KOPT-K1 (cell line): ENCODE results near the gene NOX1.

Source experiments
- H3K27ac ChIP-seq: fragments of 200-600 bp; sonication (generic); 2 replicates; pipeline ENCODE4 v1.5.1; 2016; ENCODE audit warnings: antibody characterized with exemption, mild to moderate bottlenecking, low read depth, low read length; ENCODE audit not compliant: poor library complexity, severe bottlenecking
- H3K36me3 ChIP-seq: fragments of 200-600 bp; sonication (generic); 2 replicates; pipeline ENCODE4 v1.5.1; 2017; ENCODE audit warnings: antibody characterized with exemption, mild to moderate bottlenecking, low read length, moderate library complexity; ENCODE audit not compliant: insufficient read depth
- H3K9me3 ChIP-seq: fragments of 200-600 bp; sonication (generic); 2 replicates; pipeline ENCODE4 v1.5.1; 2017; ENCODE audit warnings: antibody characterized with exemption, low read length, mild to moderate bottlenecking; ENCODE audit not compliant: insufficient read depth, poor library complexity, severe bottlenecking

The NOX1 gene

DNA sequence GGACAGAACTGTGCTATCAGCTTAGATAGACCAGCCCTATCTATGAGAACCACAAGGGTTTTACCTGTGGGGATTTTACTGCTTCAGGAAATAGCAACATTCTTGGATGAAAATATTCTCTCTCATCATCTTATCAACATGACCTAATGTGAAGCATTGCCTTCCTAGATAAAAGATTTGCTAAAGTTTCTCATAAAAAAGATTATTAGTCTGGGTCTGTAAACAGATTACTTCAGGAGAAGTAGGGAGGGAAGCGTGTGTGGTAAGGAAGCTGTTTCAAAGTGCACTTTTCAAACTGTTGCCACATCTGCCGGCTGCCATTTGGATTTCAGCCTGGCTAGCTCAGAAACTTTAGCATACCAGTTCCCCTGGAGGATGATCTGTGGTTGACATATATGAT, at the start of gene NOX1:
Gene NOX1 (minus strand): TSS at position 35 of the 400 bp plus-strand sequence. CDS start 220 bp downstream, outside the sequence.
- no peaks in the 10 kb centered on the region for H3K9me3 ChIP-seq
- no peak within 1 kb of the TSS for H3K27ac ChIP-seq
- H3K36me3 ChIP-seq = no peaks in the 10 kb centered on the region

DNA sequence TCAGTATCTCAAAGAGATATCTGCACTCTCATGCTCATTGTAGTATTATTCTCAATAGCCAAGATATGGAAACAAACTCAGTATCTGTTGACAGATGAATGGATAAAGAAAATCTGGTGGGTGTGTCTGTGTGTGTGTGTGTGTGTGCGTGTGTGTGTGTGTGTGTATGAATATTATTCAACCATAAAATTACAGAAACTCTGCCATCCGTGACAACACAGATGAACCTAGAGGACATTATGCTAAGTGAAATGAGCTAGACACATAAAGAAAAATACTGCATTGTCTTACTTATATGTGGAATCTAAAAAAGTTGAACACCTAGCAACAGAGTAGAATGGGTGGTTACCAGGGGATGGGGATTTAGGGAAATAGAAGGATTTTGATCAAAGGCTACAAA, 41.4 kb upstream of the NOX1 start:
- Histone ChIP-seq H3K27ac (no peak overlapping the region), H3K9me3 (no peaks in the 10 kb centered on the region), H3K36me3 (no peaks in the 10 kb centered on the region)

DNA sequence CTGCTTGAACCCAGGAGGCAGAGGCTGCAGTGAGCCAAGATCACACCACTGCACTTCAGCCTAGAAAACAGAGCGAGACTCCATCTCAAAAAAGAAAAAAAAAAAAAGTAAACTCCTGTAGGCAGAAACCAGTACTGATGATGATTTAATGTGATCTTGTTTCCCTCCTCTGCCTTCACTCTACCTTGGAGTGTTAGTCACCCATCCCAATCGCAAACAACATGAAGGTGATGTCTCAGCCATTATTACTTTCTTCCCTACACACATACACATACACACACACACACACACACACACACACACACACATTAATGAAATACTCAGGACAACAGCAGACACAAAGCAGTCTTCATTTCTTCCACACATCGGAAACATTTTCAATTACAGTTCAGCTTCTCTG, 39.0 kb upstream of the NOX1 start:
- Histone ChIP-seq H3K36me3 (no peaks in the 10 kb centered on the region), H3K27ac (no peak overlapping the region), H3K9me3 (no peaks in the 10 kb centered on the region)

DNA sequence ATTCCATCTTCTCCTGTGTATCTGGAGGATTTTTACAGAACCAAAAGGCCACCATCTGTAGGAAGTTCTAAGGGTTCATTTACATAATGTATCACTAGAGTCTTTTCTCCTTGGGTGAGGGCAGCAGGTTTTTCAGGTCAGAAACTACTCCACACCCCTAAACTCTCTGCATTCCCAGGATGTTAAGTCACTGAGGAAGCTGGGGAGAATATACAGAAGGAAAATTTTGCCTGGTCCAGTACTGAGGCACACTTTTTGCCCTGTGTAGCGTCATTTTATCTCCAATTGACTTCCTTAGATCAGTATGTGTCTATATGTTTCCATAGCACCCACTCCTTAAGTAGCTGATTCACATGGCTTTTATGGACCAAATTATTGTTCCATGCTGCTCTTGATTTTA, 37.6 kb upstream of the NOX1 start:
- Histone ChIP-seq H3K36me3 (no peaks in the 10 kb centered on the region), H3K27ac (no peak overlapping the region), H3K9me3 (no peaks in the 10 kb centered on the region)

DNA sequence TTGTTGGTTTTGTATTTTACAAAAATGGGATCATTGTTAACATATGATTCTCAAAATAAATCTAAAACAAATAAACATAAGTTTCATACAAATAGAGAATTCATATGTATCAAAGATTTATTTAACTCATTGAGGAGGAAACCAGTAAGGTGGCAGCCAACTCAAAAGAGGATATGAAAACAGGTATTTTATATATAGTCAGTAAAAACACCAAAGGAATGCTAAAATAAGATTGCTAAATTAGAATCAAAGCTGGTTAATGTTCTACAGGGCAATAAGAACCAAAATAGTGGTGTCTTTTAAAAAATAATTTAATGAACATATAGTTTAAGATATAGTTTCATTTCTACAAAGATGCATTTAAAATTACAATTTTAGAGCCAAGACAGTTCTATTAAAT, 31.5 kb upstream of the NOX1 start:
- H3K27ac ChIP-seq = no peak overlapping the region
- no peaks in the 10 kb centered on the region for H3K9me3 ChIP-seq
- no peaks in the 10 kb centered on the region for H3K36me3 ChIP-seq

DNA sequence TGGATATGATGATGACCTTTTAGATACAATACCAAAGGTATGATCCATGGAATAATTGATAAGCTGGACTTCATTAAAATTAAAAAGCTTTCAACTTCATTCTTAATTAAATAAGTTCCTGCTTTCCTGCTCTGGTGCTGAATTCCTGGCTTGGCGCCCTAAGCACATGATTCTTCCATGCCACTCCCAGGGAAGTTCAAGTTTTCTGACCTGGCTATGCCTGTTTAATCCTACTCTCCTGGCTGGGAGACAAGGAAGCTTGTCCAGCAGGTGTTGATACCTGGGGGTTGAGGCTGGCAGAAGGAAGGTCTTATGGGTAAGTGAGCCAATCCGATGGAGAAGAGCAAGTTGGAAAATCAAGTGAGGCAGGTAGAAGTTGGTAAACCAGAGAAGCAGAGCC, 30.3 kb upstream of the NOX1 start:
- Histone ChIP-seq H3K27ac (no peak overlapping the region), H3K36me3 (no peaks in the 10 kb centered on the region), H3K9me3 (no peaks in the 10 kb centered on the region)

DNA sequence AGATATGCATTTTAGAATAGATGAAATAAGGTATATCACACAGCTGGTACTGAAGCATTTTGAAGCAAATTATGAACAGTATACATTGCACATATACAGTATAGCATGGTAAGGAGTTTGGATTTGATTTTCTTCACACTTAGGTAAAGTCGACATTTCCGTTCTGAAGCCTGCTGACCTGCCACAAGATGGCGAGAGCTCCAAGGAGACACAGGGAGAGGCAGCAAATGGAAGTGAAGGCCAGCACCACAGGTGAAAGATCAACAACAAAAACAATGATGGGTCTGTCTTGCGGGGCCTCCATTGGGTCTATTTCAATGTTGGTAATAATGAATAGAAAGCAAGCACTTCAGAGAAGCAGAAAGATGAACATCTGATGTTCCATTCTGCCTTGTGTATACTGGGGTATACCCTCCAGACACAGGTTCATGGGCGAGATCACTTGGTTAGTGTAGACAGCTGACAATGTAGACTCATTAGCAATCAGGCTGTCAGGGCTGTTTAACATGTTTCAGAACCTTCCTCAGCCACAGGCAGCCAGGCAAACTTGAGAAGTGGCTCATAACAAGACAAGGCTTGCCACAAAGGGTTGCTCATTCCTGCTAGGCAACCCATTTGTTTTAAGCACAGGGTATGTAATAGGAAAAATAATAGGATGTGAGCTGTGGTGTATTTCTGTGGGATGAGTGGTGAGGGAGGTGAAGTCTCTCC, 21.4 kb upstream of the NOX1 start:
- Histone ChIP-seq H3K9me3 (no peaks in the 10 kb centered on the region), H3K36me3 (no peaks in the 10 kb centered on the region), H3K27ac (no peak overlapping the region)

DNA sequence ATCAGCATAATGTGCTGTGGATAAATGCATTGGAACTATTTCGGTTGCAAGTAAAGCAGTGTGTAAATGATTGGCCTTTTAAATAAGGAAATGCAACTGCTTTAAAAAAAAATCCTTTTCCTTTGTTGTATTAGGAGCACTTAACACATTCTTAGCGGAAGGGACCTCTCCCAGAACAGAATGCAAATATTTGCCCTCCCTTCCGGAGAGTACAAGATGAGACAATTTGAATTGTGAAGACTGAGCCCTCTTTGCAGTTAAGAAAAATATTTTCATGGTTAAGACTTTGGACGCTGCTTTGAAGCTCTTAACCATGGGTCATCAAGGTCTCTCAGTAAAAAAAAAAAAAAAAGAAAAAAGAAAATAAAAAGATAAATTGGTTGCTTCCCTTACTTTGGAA, 9.5 kb upstream of the NOX1 start:
- no peaks in the 10 kb centered on the region for H3K36me3 ChIP-seq
- H3K9me3 ChIP-seq = no peaks in the 10 kb centered on the region
- H3K27ac ChIP-seq = no peak overlapping the region

DNA sequence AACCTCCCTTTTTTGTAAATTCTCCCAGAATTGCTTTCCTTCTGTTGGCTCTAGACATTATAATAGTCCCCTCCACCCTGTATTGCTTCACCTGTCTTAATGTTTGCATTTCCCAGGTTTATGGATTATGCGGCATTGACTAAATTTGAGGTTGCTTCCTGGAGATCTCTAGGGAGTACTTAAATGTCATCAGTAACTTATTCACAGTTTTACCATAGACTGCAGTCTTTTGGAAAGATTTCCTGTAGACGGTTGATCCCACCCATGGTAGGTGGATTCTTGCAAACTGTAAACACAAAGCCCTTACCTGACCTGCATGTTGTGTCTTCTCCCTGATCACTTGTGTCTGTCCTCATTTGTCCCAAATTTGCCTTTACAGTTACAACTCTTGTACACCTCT, 6.2 kb upstream of the NOX1 start:
- Histone ChIP-seq H3K36me3 (no peaks in the 10 kb centered on the region), H3K27ac (no peak overlapping the region), H3K9me3 (no peaks in the 10 kb centered on the region)

DNA sequence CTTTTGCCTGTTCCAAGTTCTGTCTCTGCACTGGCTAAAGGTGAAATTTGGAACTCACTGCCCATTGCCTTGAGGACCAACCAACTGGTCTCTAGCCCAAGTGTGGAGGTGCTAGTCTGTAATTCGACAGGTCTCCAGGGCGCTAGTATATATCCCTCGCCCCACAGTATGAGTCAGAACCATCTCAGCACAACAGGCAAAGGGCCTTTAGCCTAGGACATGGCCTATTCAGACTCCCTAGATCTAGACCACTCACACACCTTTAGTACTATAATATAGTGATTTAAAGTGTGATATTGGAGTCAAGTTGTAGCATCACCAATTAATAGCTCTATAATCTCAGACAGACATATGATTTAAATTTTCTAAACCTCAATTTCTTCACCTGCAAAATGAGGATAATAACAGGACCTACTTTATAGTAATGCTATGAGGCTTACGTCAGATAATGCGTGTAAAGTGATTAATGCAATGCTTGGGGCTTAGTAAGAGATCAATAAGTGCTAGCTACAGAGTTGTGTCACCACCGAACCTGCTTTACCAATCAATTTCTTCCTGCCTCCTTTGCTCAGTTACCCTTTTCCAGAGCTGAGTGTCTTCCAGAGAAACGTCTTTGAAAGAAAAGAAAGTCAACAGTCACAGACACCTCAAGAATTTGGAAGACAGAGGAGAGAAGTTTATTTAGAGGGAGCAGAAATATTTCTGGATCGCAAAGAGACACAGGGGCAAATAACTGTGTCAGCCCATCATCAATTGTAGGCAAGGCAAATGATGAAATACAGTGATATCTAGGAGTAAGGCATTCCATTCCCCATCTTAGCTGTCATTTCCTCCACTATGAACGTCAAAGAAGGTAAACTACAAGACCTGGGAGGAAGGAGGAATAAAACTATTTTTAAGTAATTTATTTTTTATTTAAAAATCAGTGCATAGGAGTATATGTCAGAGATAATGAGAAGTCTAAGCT, 2.3 kb downstream of the NOX1 start:
- Histone ChIP-seq H3K27ac (no peak overlapping the region), H3K9me3 (no peaks in the 10 kb centered on the region), H3K36me3 (no peaks in the 10 kb centered on the region)

DNA sequence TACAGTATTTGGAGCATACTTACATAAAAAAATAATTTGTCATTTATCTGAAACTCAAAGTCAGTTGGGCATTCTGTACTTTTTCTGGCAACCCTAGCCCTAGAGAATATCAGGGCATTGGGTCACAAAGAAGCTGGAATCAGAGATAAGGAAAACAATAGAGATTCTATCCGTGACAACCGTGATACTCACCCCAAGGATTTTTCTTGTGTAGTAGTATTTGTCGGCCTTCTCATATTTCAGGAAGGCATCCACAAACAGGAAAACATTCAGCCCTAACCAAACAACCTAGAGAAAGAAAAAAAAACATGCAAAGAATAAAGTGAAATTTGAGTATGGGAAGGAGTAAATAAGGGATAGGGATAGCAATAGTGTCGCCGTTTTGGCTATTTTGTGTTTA, 3.6 kb downstream of the NOX1 start:
- Histone ChIP-seq H3K9me3 (no peaks in the 10 kb centered on the region), H3K36me3 (no peaks in the 10 kb centered on the region), H3K27ac (no peak overlapping the region)

DNA sequence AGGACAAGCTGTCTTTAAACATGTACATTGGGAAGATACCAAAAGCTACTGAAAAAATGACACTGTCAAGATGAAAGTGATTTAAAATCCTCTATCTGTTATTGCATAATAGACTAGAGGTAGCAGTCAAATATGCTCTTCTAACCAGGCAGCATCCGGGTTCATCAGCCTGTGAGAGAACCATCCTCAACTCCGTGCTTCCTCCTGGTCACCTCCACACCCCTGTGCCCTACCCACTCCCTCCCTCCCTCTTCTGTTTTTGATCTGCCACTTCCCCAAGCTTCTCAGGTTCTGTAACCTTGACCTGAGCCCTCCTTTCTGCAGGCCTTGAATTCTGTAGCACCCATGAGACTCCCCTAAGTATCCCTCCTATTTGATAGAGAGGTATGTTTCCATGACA, 5.9 kb downstream of the NOX1 start:
- no peaks in the 10 kb centered on the region for H3K36me3 ChIP-seq
- H3K9me3 ChIP-seq = no peaks in the 10 kb centered on the region
- no peak overlapping the region for H3K27ac ChIP-seq

DNA sequence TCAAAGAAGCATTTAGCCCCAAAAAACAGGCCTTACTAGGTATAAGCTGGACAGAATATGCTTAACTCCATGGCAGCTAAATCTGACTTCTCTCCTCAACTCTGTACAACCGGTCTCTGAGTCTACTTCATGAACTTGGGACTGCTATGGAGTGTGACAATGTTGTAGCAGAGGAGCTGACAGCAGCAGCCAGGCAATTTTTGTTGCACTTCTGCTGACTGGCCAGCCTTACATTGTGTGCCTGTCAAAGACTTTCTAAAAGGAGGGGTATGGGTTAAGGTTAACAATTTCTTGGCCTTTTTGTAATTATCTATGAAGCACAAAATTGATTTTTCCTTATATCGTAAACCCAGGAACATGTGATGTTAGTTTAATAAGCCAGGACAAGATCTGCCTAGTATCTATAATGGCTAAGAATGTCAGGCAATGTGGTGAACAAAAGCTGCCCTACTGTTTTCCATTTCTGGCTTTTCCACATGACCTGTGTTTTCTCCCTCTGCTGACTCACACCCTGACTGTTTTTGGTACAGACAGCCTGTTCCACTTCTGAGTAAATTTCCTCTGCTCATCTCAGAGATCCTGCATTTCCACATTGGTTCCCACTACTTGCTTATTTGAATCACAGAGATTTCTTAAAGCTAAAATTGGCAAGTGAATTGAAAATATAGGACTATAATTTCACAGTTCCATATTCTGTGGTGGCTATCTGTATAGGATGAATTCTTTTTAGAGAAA, 9.3 kb downstream of the NOX1 start:
- H3K27ac ChIP-seq = no peak overlapping the region
- no peaks in the 10 kb centered on the region for H3K9me3 ChIP-seq
- H3K36me3 ChIP-seq = no peaks in the 10 kb centered on the region

DNA sequence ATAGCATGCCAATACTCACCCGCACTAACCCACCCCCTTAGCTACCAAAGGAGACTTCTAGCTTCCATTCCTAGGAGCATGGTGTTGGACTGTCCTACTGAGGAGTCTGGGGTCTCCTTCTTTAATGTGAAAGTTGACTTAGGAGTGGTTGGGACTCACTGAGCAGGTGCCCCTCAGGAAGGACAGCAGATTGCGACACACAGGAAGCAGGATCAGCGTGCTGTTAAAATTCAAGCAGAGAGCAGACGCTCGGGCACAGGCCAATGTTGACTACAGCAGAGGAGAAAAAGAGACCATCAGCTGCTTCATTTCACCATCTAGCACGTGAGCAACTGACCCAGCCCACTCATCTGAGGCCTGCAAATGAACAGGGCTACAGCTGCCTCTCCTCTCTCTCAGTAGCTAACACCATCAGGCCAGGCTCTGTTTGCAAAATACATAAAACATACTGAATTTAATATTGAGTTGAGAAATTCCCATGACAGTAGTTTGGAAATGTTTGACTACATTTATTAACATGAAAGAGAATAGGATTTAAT, 10.8 kb downstream of the NOX1 start:
- no peak overlapping the region for H3K27ac ChIP-seq
- no peaks in the 10 kb centered on the region for H3K9me3 ChIP-seq
- H3K36me3 ChIP-seq = no peaks in the 10 kb centered on the region

DNA sequence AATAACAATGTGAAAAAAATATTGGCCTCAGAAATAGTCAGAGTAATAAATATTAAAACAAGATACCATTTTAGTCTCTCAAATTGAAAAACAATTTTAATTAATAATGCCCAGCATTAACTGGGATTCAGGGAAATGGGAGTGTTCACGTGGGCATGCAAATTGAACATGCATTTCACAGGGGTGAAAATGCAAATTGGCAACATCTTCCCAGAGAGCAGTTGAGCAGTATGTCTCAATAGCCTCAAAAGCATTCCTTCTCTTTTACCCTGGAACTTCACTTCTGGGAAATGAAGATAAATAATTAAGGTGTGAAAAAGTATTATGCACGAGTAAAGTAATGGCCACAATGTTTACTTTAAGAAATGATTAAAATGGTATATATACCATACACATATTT, 21.3 kb downstream of the NOX1 start:
- H3K36me3 ChIP-seq = no peaks in the 10 kb centered on the region
- H3K9me3 ChIP-seq = no peaks in the 10 kb centered on the region
- no peak overlapping the region for H3K27ac ChIP-seq
